PFSK-1 (cell line): ENCODE data around the gene ARHGEF16.

Source experiments
- POLR2AphosphoS5 ChIP-seq: IDR thresholded peaks from 2 replicates; pipeline ENCODE4 v1.6.1; 2012; ENCODE audit warnings: low read depth, mild to moderate bottlenecking, control low read depth, low read length, moderate library complexity
- REST ChIP-seq, 2 experiments: IDR thresholded peaks; 2 replicates each; pipeline versions ENCODE4 v1.6.1 to v1.8.0; 2011 to 2012; ENCODE audit warnings: low read depth in 2 of 2, low read length in 2 of 2, control low read depth in 1 of 2, inconsistent platforms in 1 of 2, mild to moderate bottlenecking in 1 of 2, moderate library complexity in 1 of 2; ENCODE audit not compliant: insufficient read depth in 1 of 2
- SIN3A ChIP-seq: IDR thresholded peaks from 2 replicates; pipeline ENCODE4 v1.6.1; 2012; ENCODE audit warnings: mild to moderate bottlenecking, low read length, moderate library complexity, borderline replicate concordance; ENCODE audit not compliant: insufficient read depth
- TAF1 ChIP-seq: IDR thresholded peaks from 2 replicates; pipeline ENCODE4 v1.6.1; 2012; ENCODE audit warnings: low read length, control low read depth, borderline replicate concordance; ENCODE audit not compliant: insufficient read depth

- TF ChIP-seq POLR2AphosphoS5 (no peak), TAF1 (no peak), SIN3A (no peak), REST (IDR thresholded peaks at IDR 0.05; ENCODE audit: insufficient read depth in 1 of 2, low read depth in 2 of 2, low read length in 2 of 2) (no peak)
These were observed 44.1 kb upstream of the ARHGEF16 start for GRCh38 chr1:3410142-3410925.
